DOHH2 (cell line): Measurements from ENCODE around the gene SRGAP1.

Source experiments
- H3F3A ChIP-seq: fragments of 200-600 bp; sonication (generic), shearing (Covaris generic); 2 replicates; pipeline ENCODE4 v1.6.0; 2016; ENCODE audit warnings: antibody characterized with exemption, mild to moderate bottlenecking; ENCODE audit not compliant: control insufficient read depth, insufficient read depth
- H3K27ac ChIP-seq: fragments of 200-600 bp; sonication (generic); 2 replicates; pipeline ENCODE4 v1.5.1; 2014; ENCODE audit warnings: low read depth, mild to moderate bottlenecking, low read length, moderate library complexity
- H3K27me3 ChIP-seq: fragments of 200-600 bp; sonication (generic); 2 replicates; pipeline ENCODE4 v1.6.1; 2014; ENCODE audit warnings: mild to moderate bottlenecking, low read length, mixed read lengths; ENCODE audit not compliant: control insufficient read depth
- H3K36me3 ChIP-seq: fragments of 200-600 bp; sonication (generic); 2 replicates; pipeline ENCODE4 v1.6.1; 2014; ENCODE audit warnings: mild to moderate bottlenecking, low read length, moderate library complexity, mixed read lengths; ENCODE audit not compliant: control insufficient read depth
- H3K4me1 ChIP-seq: fragments of 200-600 bp; sonication (generic); 2 replicates; pipeline ENCODE4 v1.6.1; 2014; ENCODE audit warnings: mild to moderate bottlenecking, low read length, mixed read lengths; ENCODE audit not compliant: control insufficient read depth
- H3K4me2 ChIP-seq: fragments of 200-600 bp; sonication (generic); 2 replicates; pipeline ENCODE4 v1.6.0; 2014; ENCODE audit warnings: mild to moderate bottlenecking, low read length, moderate library complexity
- H3K4me3 ChIP-seq: fragments of 200-600 bp; sonication (generic); 2 replicates; pipeline ENCODE4 v1.5.1; 2014; ENCODE audit warnings: mild to moderate bottlenecking, low read length, mixed read lengths
- H3K79me2 ChIP-seq: fragments of 200-600 bp; sonication (generic); 2 replicates; pipeline ENCODE4 v1.6.1; 2014; ENCODE audit warnings: mild to moderate bottlenecking, low read length, mixed read lengths; ENCODE audit not compliant: control insufficient read depth
- H3K9me2 ChIP-seq: fragments of 200-600 bp; sonication (generic); replicated peaks from 2 replicates; pipeline ENCODE4 v1.6.1; 2014; ENCODE audit warnings: mild to moderate bottlenecking, low read length, mixed read lengths; ENCODE audit not compliant: control insufficient read depth
- H3K9me3 ChIP-seq: fragments of 200-600 bp; sonication (generic); 2 replicates; pipeline ENCODE4 v1.6.1; 2014; ENCODE audit warnings: antibody characterized with exemption, low read length, mixed read lengths; ENCODE audit not compliant: control insufficient read depth, insufficient read depth
- H4K20me1 ChIP-seq: fragments of 200-600 bp; sonication (generic); 2 replicates; pipeline ENCODE4 v1.6.0; 2014; ENCODE audit warnings: low read depth, mild to moderate bottlenecking, antibody characterized with exemption, low read length, moderate library complexity; ENCODE audit not compliant: control insufficient read depth, insufficient read depth
- CTCF ChIP-seq: fragments of 200-600 bp; sonication (generic); IDR thresholded peaks from one replicate; pipeline ENCODE4 v1.5.1; 2014; ENCODE audit warnings: antibody characterized with exemption, mild to moderate bottlenecking, low read depth, low read length; ENCODE audit not compliant: poor library complexity, severe bottlenecking
- EZH2phosphoT487 ChIP-seq: fragments of 200-600 bp; sonication (generic); IDR thresholded peaks from 2 replicates; pipeline ENCODE4 v1.6.1; 2017; ENCODE audit warnings: borderline replicate concordance, mild to moderate bottlenecking, antibody characterized with exemption, low read length, moderate library complexity, mixed read lengths

Gene SRGAP1

GRCh38 chr12:63937378-63938316 is 93.1 kb downstream of the SRGAP1 start:
- H3K9me3 ChIP-seq: no peaks in the 10 kb centered on the region
- no peaks in the 10 kb centered on the region for H3K4me1 ChIP-seq
- no peaks in the 10 kb centered on the region for H3K79me2 ChIP-seq
- H4K20me1 ChIP-seq: no peaks in the 10 kb centered on the region
- no peak overlapping the region for H3K4me3 ChIP-seq
- H3F3A ChIP-seq: no peaks in the 10 kb centered on the region
- no peaks in the 10 kb centered on the region for H3K36me3 ChIP-seq
- no peak for TF ChIP-seq CTCF
- TF ChIP-seq EZH2phosphoT487: no peak
- no peaks in the 10 kb centered on the region for H3K9me2 ChIP-seq
- no peak overlapping the region for H3K4me2 ChIP-seq
- H3K27ac ChIP-seq: no peak overlapping the region
- no peaks in the 10 kb centered on the region for H3K27me3 ChIP-seq

GRCh38 chr12:63940310-63941005 is 96.0 kb downstream of the SRGAP1 start:
- no peak overlapping the region for H3K4me2 ChIP-seq
- H3K27me3 ChIP-seq: no peaks in the 10 kb centered on the region
- no peak overlapping the region for H3K4me3 ChIP-seq
- no peaks in the 10 kb centered on the region for H3K36me3 ChIP-seq
- H3K9me2 ChIP-seq: no peaks in the 10 kb centered on the region
- peaks cover 8% of the 10 kb centered on the region for H3K4me1 ChIP-seq
- TF ChIP-seq CTCF (no peak), EZH2phosphoT487 (no peak)
- H3K79me2 ChIP-seq: no peaks in the 10 kb centered on the region
- H3K9me3 ChIP-seq: no peaks in the 10 kb centered on the region
- no peak overlapping the region for H3K27ac ChIP-seq
- no peaks in the 10 kb centered on the region for H3F3A ChIP-seq
- H4K20me1 ChIP-seq: no peaks in the 10 kb centered on the region

GRCh38 chr12:63941166-63941800 is 96.8 kb downstream of the SRGAP1 start:
- TF ChIP-seq EZH2phosphoT487 (no peak), CTCF (no peak)
- Histone ChIP-seq H3K9me2 (no peaks in the 10 kb centered on the region), H3K27me3 (no peaks in the 10 kb centered on the region), H3K9me3 (no peaks in the 10 kb centered on the region), H3K4me3 (no peak overlapping the region), H3F3A (no peaks in the 10 kb centered on the region), H3K4me2 (no peak overlapping the region), H3K4me1 (peaks cover 8% of the 10 kb centered on the region), H3K36me3 (no peaks in the 10 kb centered on the region), H3K79me2 (no peaks in the 10 kb centered on the region), H3K27ac (no peak overlapping the region), H4K20me1 (no peaks in the 10 kb centered on the region)
